ENCODE data around the gene CREG1.
A peak's percentile ranks its signal among the peaks of the same experiment; 100 is the strongest.
"Not testable (repeated sequence)": the region's sequence is repeated elsewhere in the genome, so short reads cannot be mapped to it uniquely, and the experiment has no call there.

The CREG1 gene

GRCh38 chr1:167563579-167564246, 10.2 kb upstream of the CREG1 start:
- DNase-seq = peak; percentile 67

- DNase-seq = no peak
These were observed 9.1 kb upstream of the CREG1 start for GRCh38 chr1:167562702-167563101.

GRCh38 chr1:167561753-167562152, 8.2 kb upstream of the CREG1 start:
- no peak for DNase-seq

GRCh38 chr1:167555971-167556714, 2.6 kb upstream of the CREG1 start:
- DNase-seq = peak; percentile 73

GRCh38 chr1:167555072-167555471, 1.5 kb upstream of the CREG1 start:
- not testable (repeated sequence) for DNase-seq

GRCh38 chr1:167554028-167554779, 642 bp upstream of the CREG1 start:
- DNase-seq = no peak

GRCh38 chr1:167551362-167551761, 2.2 kb downstream of the CREG1 start:
- DNase-seq = no peak

GRCh38 chr1:167548059-167548932, 5.3 kb downstream of the CREG1 start:
- DNase-seq = no peak

- no peak for DNase-seq
These were observed 6.6 kb downstream of the CREG1 start for GRCh38 chr1:167546935-167547334.

GRCh38 chr1:167545349-167545748, 8.2 kb downstream of the CREG1 start:
- DNase-seq = no peak

- no peak for DNase-seq
These were observed 9.0 kb downstream of the CREG1 start for GRCh38 chr1:167544447-167545093.

GRCh38 chr1:167543199-167543990, 10.2 kb downstream of the CREG1 start:
- no peak for DNase-seq

GRCh38 chr1:167542109-167543032, 11.2 kb downstream of the CREG1 start:
- DNase-seq = no peak

GRCh38 chr1:167541610-167542009, 12.0 kb downstream of the CREG1 start:
- no peak for DNase-seq

GRCh38 chr1:167541003-167541402, 12.6 kb downstream of the CREG1 start:
- DNase-seq = no peak

- DNase-seq = no peak
These were observed 14.9 kb downstream of the CREG1 start for GRCh38 chr1:167538657-167539056.

GRCh38 chr1:167533851-167534300, 19.7 kb downstream of the CREG1 start:
- DNase-seq = peak; percentile 68

GRCh38 chr1:167532964-167533824, 20.4 kb downstream of the CREG1 start:
- no peak for DNase-seq

GRCh38 chr1:167532375-167532774, 21.2 kb downstream of the CREG1 start:
- no peak for DNase-seq

Measured in NCI-H345 (cell line).